Activated CD4-positive, alpha-beta T cell treated with anti-CD3 and anti-CD28 coated beads, Interleukin-2, amount 50 U/mL, for 1 hour (primary cell): ENCODE data around the gene UBD.

ENCODE experiments used
- DNase-seq: peaks from one replicate; pipeline ENCODE4 v3.0.0-alpha.2; 2020

Gene UBD

DNA sequence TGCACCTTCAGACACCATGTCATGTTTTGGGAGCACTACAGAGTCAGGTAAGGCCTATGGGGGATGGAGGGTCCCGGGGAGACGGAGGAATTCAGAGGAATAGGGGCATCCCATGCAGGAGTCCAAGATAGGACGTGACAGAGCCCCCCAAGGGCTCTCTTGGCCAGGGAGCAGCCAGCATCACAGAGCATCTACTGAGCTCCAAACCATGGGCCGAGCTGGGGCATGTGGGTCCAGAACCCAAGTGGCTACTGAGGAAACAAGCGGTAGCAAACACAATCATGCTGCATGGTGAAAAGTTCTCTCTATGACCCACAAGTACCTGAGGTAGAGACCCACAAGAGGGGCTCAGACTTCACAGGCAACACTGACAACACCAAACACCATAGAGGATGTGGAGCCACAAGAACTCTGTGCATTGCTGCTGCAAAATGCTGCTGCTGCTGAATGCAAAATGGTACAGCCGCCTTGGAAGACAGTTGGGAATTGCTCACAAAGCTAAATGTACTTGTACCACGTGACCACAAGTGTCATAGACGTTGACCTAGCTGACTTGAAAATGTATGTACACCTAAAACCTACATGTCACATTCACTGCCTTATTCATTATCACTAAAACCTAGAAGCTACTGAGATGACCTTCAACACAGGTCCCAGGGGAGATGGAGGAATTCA, 38.4 kb downstream of the UBD start:
- no peak for DNase-seq

DNA sequence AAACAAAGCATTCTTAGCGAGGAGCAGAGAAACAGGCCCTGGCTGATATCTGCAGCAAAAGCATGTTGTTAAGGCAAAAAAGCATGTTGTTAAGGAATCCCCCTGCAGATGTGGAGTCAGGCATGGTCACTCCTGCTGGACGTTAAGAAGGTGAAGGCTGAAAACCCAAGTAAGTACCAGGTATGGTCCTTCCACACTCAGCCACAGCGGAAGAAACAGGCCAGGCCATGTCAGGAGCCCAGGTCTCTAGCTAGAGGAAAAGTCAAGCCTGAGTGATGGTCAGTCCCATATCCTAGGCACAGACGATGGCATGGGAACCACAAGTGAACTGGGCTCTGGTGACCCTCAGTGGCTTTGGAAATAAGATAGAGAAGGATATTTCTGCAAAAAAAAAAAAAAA, 39.3 kb downstream of the UBD start:
- no peak for DNase-seq

DNA sequence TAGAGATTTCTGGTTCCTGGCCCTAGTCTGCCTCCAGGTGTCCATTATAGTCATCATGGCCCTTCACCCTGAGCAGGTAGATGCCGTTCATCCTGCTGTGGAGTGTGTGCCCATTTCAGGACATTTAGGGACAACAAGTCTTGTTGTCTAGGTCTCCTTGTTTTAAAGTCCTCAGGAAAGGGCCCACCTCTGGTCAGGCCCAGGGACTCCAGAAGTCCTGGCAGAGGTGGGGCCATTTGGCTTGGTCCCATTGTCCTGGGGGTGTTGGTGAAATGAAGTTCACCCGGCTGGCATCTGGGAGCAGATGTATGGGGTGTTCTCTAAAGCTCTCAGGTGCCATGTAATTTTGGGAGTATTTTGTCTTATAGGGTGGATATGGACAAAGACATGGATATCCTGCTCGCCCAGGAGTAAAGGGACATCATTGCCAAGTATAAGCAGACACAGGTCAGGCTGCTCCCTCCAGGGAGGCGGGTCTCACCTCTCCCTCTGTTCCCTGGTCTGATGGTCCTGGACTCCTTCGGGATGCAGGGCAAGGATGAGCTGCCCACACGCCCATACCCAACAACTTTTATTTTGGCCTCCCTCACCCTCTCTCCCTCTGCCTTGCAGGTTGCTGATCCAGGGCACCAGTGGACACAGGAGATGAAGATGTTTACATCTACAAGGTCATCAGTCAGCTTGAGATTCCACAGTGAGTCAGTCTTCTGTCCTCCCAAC, 40.1 kb downstream of the UBD start:
- no peak for DNase-seq

DNA sequence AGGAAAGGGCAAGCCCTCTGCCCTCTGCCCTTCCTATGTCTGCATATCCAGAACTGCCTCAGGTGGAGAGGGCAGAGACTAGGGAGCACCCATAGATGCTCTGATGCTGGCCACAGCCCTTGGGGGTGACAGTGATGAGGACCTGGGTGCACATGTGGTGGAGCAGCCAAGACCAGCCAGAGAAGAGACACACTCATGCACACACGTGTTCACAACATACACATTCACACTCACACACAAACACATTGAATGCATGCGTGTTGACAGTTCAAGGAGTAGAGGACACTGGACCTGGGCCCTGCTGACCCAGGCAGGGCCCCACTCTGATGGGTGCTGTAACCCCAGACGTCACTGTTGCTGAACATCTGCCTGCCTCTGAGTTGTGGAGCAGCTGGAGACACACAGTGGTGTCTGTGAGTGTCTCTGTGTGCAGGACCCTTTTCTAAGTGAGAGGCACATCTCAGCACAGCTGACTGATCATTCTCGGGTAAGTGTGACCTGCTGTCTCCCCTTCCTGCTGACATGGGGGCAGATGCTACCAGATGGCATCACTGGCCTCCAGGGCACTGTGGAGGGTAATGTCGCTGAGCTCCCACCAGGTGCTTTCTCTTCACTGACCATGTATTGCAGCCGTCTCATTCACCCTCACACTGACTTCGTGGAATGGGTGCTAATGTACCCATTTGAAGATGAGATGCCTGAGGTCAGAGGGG, 41.6 kb downstream of the UBD start:
- DNase-seq: no peak

DNA sequence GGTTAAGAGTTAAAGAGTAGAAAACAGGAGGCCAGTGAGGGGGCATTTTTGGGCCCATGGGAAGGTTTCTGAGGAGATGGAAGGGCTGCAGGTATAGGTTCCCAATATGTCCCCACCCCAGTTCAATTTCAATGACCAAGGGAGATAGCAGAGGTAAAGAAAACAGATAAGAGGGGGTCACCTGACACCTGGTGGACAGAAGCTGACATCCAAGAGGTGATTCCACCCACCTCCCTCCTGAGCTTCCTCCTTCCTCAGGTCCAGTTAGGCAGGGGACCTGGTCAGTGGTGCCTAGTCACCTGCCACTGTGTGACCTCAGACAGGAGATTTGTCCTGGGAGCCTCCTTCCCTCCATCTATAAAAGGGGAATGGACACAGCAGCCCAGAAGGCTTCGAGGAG, 42.3 kb downstream of the UBD start:
- DNase-seq: no peak

DNA sequence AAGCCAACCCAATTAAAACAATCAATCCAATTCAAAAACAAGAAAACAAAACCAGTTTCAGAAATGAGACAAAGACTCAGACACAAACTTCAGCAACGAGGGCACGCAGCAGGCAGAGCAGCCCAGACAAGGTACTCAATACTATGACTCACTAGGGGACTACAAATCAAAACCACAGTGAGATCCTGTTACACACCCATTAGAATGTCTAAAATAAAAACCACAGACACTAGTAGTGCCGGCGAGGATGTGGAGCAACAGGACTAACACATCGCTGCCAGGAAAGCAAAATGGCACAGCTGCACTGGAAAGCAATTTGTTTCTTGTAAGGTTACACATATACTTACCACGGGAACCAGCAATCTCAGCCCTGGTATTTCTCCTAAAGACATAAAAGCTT, 43.4 kb downstream of the UBD start:
- no peak for DNase-seq

DNA sequence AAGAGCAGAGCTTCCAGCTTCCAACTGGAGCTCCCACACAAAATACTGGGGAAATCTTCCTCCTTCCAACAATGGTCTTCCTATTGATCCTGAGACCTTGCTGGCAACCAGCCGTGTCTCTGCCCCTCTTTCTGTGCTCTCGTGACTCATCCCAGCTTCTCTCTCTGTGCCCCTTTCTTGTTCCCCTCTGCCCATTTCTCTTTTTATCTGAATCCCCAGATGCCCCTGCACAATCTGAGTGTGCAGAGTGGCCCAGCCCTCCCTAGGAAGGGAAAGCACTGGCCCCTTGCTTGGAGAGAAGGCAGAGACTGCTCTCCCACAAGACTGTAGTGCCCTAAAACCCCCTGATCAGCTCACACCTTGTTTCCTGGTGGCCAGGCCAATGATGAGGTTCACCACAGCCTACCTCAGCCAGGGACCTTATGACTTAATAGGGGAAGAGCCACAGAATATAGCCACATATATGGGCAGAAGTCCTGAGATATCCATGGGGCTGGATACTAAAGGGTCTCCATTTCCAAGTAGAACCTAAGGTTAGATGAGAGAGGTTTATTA, 48.7 kb downstream of the UBD start:
- DNase-seq: no peak

DNA sequence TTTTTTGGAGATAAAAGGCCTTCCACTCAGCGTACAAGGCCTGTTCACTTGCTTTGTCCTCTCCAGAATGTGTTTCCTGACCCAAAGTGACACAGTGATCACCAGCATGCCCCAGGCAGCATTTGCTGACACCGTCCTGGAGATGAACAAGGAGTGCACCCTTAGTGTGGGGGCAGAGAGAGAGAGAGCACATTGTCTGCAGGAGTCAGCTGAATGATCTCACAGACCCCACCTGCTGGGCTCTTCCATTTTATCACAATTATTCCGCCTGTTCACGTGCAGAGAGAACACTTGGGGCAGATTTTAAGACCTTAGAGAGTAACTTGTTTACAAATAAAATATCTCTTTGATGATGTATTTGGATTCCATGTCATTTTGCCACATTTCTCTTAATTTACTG, 49.3 kb downstream of the UBD start:
- DNase-seq: no peak

DNA sequence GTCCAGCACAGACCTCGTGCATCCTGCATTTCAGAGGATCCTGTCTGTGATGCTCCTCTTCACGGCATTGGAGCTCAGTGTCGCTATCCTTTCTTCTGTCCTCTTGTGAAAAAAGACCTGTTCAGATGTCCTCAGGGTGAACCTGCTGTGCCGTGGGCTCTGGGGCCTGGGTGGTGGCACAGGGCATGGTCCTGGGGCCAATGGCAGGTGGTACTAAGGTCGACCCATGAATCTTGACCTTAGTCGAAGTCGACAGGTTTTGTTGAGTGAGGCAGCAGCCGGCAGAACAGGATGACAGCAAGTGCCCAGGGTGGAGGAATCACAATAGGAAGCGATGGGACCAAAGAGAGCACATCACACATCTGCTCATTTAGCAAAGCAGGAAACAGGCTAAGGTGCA, 49.8 kb downstream of the UBD start:
- DNase-seq: no peak

DNA sequence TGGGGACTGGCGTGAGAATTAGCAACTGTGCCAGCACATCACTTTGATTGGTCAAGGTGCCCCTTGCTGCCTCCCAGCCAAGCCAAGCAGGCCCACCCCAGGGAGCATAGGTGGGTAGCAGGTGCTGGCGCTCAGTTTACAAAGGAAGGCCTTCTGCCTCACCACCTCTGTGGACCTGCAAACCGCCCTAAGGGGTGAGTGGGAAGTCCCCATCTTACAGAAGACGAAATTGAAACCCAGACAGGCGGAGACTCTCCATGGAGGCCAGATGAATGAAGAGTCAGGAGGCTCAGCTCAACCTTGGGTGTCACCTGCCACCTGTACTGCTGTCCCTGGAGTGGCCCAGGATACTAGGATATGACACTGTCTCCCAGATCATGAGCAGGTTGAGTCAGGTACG, 50.3 kb downstream of the UBD start:
- no peak for DNase-seq

DNA sequence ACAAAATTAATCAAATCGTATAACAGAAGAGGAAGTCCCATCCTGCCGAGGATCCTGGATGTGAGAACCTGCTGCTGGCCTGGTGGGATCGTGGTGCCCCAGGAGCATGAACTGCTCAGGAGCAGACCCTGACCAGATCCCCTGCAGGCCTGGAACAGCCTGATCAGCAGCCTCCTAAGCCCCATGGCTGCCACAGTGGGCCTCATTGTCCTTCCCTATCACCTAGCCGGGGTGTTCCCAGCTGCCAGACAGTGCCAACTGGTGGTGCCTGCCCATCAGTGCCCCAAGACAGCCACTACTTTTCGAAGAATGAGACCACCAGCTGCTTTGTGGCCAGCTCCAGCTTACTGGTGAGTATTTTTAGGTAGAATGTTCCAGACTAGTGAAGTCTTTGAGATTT, 52.2 kb downstream of the UBD start:
- no peak for DNase-seq

DNA sequence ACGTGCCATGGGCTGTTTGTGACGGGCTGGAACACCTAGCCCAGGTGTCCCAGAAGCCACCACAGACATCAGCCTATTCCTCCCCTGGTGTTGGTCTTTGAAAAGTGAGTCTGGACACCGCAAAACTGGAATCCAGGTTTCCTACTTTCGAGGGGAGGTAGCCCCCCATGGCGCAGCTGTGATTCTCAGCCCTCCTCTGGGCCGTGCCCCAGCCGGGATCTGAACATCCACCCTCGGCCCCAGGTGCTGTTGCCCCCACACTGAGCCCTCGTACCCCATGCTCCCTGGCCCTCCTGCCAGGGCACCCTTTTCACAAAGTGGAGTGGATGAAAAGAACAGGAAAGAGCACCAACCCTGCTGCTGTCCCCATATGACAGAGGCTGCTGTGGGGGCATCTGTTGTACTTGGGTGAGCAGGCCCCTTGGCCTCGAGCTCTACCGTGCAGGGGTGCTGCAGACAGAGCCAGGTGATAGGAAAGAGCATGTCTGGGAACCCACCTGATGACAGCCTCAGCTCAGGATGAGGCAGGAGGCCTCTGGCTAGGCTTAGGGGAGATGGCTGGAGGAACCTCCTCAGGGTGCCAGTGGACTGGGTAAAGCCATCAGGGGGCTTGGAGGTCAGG, 53.0 kb downstream of the UBD start:
- no peak for DNase-seq

DNA sequence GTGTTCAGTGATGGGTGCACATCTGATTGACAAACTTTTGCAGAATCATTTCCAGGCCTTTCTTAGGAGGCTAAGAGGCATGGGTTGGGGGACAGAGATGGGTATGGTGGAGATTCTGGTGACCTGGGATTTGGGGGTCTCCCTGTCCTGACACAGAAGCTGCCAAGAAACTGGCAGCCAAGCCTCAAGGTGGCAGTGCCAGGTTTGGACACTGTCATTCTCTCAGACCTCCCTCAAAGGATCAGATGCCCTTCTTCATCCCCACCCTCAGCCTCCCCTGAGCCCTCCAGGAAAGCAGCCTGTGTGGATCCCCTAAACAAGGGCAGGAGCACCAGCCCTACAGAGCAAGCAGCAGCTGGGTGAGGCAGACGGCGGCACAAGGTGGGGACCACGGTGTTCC, 53.7 kb downstream of the UBD start:
- DNase-seq: no peak
